HG03521 (cell line): Measurements from ENCODE around the gene ATP2B1.
"Not testable (repeated sequence)": the region's sequence is repeated elsewhere in the genome, so short reads cannot be mapped to it uniquely, and the experiment has no call there.

Experiments used
- ATAC-seq: cut with Tn5 transposase; IDR thresholded peaks from one replicate; pipeline ENCODE4 v1.9.1; 2021; ENCODE audit warnings: mild to moderate bottlenecking, moderate library complexity; ENCODE audit not compliant: unreplicated experiment

The ATP2B1 gene

DNA sequence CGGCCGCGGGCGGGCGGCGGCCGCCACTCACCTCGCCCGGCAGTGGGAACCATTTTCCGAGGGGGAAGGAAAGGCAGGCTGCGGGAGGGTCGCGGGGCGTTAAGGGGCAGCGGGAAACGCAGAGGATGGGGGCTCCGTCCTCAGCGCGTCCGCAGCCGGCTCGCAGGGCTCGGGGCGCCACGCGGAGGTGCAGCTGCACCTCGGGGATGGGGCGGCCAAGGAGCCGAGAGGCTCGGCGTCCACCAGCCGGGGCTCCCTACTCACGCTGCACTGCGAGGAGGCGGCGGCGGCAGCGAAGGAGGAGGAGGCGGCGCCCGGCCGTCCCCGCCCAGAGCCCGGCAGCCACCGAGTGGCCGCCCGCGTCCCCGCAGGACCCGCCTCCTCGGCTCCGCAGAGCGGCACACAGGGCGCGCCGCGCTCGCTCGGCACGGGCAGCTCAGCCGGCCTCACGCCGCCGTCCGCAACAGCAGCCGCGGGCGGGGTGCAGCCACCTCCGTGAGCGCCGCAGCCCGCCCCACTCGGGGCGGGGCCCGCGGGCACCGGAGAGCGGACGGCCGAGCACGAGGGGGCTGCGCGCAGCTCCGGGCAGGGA, at the start of gene ATP2B1:
Gene ATP2B1, minus strand, starts transcription at position 274 of the 592 bp plus-strand sequence. CDS start 52,952 bp downstream, outside the sequence.
- ATAC-seq: peak; percentile 51

DNA sequence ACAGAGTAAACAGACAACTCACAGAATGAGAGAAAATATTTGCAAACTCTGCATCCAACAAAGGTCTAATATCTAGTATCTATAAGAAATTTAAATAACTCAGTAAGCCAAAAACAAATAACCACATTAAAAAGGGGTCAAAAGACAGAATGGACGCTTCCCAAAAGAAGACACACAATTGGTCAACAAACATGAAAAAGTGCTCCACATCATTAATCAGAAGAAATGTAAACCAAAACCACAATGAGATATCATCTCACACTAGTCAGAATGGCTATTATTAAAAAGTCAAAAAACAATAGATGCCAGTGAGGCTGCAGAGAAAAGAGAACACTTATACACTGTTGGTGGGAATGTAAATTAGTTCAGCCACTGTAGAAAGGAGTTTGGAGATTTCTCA, 49.3 kb upstream of the ATP2B1 start:
- ATAC-seq: not testable (repeated sequence)

GRCh38 chr12:89756585-89757398, 48.2 kb upstream of the ATP2B1 start:
- peak; percentile 89 for ATAC-seq

GRCh38 chr12:89756194-89756584, 47.6 kb upstream of the ATP2B1 start:
- peak; percentile 11 for ATAC-seq

DNA sequence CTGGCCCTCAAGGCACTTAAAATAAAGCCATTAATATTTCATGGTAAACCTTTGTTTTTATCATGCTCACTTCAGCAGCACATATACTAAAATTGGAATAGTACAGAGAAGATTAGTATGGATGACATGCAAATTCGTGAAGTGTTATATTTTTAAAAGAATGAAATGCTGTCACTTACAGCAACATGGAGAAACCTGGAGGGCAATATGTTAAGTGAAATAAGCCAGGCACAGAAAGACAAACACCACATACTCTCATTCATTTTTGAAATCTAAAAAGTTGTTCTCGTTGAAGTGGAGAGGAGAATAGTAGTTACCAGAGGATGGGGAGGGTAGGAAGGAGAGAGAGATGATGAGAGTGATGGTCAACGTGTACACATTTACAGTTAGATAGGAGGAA, 45.4 kb upstream of the ATP2B1 start:
- ATAC-seq: no peak

- no peak for ATAC-seq
These were observed 43.7 kb upstream of the ATP2B1 start for GRCh38 chr12:89752341-89752740.

- ATAC-seq: no peak
These were observed 42.0 kb upstream of the ATP2B1 start for GRCh38 chr12:89750389-89751351.

DNA sequence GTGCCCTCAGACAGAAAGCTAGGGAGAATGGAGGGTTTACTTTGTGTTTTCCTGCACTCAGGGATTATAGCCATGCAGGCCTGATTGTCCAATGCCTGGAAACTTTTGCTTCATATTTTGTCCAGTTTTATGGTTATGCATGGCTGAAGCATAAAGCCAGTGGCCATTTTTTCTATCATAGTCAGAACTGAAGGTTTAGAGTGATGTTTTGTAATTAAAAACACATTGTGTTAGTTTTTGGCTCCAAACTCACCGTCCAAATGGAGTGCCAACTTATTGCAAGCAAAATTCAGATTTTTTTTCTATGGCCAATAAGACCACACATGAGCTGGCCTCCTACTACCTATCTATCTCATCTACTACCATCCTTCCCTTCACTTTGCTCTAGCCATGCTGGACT, 40.2 kb upstream of the ATP2B1 start:
- ATAC-seq: no peak

DNA sequence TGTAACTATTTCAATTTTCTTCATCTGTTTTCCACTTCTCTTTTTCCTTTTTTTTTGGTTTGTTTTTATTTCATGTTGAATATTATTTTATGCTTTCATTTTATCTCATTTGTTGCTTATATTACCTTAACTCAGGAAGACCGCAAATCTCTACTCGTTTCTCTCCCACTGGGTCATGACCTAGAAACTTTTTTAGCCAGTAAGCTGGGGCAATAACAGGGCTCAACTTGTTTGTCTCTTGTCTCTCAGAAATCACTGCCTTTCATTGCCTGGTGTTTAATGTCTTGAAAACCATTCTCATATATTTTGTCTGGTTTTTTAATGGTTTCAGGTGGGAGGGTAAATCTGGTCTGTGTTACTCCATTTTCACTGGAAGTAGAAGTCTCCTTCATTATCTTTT, 36.6 kb upstream of the ATP2B1 start:
- ATAC-seq: no peak

DNA sequence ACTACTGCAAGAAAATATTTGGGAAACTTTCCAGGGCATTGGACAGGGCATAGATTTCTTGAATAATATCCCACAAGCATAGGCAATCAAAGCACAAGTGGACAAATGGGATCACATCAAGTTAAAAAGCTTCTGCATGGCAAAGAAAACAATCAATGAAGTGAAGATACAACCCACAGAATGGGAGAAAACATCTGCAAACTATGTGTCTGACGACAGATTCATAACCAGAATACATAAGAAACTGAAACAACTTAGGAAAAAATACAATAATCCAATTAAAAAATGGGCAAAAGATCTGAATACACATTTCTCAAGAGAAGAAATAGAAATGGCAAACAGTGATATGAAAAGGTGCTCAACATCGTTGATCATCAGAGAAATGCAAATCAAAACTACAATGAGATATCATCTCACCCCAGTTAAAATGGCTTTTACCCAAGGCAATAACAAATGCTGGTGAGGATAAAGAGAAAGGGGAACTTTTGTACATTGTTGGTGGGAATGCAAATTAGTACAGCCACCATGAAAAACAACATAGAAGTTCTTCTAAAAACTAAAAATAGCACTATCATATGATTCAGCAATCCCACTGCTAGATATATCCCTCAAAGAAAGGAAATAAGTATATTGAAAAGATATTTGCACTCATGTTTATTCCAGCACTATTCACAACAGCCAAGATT, 33.8 kb upstream of the ATP2B1 start:
- no peak for ATAC-seq

DNA sequence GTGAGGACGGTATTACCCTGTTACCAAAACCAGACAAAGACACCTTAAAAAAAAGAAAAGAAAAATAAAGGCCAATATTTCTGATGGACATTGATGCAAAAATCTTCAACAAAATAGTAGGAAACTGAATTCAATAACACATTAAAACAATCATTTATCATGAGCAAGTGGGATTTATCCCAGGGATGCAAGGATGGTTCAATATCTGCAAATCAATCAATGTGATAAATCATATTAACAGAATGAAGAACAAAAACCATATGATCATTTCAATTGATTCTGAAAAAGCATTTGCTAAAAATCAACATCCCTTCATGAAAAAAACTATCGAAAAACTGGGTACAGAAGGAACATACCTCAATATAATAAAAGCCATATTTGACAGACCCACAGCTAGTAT, 32.3 kb upstream of the ATP2B1 start:
- no peak for ATAC-seq

- no peak for ATAC-seq
These were observed 28.4 kb upstream of the ATP2B1 start for GRCh38 chr12:89736995-89737394.

GRCh38 chr12:89733579-89734201, 25.1 kb upstream of the ATP2B1 start:
- no peak for ATAC-seq

- ATAC-seq: no peak
These were observed 23.9 kb upstream of the ATP2B1 start for GRCh38 chr12:89732522-89732921.

DNA sequence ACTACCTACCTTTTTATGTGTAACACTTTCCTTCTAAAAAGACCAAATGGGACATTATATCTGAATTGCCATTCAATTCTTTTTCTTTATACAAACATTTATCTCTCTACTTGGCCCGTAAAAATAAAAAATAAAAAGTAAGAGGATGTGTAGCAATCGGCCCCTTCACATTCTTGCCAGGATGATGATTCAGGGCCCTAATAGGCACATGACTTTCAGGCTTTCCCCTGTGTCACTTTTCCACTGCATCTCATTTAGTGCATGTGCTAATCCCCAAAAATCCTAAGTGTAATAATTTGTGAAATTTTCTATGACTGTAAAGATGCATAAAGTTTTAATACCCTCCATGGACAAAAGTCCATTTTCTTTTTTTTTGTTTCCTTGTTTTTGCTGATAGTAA, 23.0 kb upstream of the ATP2B1 start:
- no peak for ATAC-seq

GRCh38 chr12:89731089-89731488, 22.5 kb upstream of the ATP2B1 start:
- no peak for ATAC-seq

DNA sequence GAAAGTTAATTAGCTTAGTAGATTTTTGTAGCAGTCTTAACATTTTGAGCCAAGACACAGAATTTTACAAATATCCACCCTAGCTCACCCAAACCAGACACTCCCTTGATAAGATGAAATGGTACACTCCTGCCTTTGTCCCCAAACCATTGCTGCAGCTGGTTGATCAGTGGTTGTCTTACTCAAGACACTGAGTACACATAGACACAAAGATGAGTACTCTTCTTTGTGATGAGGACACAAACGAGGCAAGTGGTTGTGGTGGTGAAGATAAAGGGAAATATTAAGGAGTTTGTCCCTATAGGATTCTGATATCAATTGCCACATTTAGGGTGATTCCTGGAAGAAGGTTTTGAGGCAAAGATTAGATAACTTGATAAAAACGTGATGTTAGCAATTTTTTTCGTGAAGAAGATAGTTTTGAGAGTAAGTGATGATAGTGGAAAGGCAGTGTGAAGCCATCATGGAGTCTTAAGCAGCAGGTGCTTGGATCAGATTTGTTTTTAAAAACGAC, 21.4 kb upstream of the ATP2B1 start:
- ATAC-seq: no peak

DNA sequence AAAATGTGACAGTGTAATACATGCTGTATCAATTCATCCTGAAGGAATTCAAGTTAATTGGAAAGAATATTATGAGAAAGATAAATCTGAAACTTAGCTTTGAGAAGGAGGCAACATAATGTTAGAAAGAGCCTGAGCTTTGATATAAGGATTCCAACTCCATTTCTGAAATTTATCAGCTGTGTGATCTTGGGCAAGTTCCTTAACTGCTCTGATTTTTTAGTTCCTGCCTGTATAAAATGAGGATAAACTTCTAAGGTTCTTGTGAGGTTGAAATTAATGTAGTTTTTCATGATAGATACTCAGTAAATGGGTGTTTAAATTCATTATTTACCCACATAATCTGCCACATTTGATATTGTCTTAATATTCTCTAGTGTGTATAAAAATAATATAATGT, 14.6 kb upstream of the ATP2B1 start:
- ATAC-seq: no peak

GRCh38 chr12:89721291-89721987, 12.8 kb upstream of the ATP2B1 start:
- peak; percentile 92 for ATAC-seq
